Endothelial cell of umbilical vein (primary cell): Measurements from ENCODE around the gene UQCRC1. TPM values are rescaled to one million over a fixed set of nuclear protein-coding genes. Genes with fewer than 3 reads are reported as not detected.

Experiments used
- BruUV-seq: library from RNA; stranded (reverse); fragments of 400-500 nt; replicated peaks from 2 replicates; lab custom pipeline; 2021; lab: Mats Ljungman, UMichigan
- CTCF ChIA-PET: fragments of 300-600, 350-600 bp; sonication (Branson Sonifier 250); formaldehyde crosslinking; loops from one replicate; lab custom pipeline; 2021; ENCODE audit warnings: antibody characterized with exemption, inconsistent platforms; lab: Charles Lee
- POLR2A ChIA-PET: fragments of 300-600, 350-600 bp; sonication (Branson Sonifier 250); formaldehyde crosslinking; loops from one replicate; lab custom pipeline; 2021; ENCODE audit warnings: antibody characterized with exemption, inconsistent platforms; lab: Charles Lee
- DNase-seq: peaks from one replicate; pipeline ENCODE4 v3.0.0-alpha.2; 2011; ENCODE audit warnings: low read depth, low spot score
- FAIRE-seq: peaks from 2 replicates; lab custom pipeline; 2011; peaks lifted over from hg19 to GRCh38; lab: Jason Lieb, UNC
- H2AFZ ChIP-seq: 2 replicates; pipeline ENCODE4 v1.6.0; 2012; ENCODE audit warnings: low read depth, low read length, control low read depth, inconsistent platforms
- H3K27ac ChIP-seq: 2 replicates; pipeline ENCODE4 v1.5.1; 2011; ENCODE audit warnings: low read depth, mild to moderate bottlenecking, control low read depth, low read length, moderate library complexity; ENCODE audit not compliant: insufficient read depth
- H3K27me3 ChIP-seq, 2 experiments: 2 replicates each; pipeline versions ENCODE4 v1.6.0 to v1.6.1; 2011; ENCODE audit warnings: low read length in 2 of 2, mixed read lengths in 1 of 2; ENCODE audit not compliant: control insufficient read depth in 2 of 2, insufficient read depth in 2 of 2
- H3K36me3 ChIP-seq, 2 experiments: 2 replicates in 1 of 2; 3 replicates in 1 of 2; pipeline ENCODE4 v1.5.1; 2011; ENCODE audit warnings: low read length in 2 of 2, mild to moderate bottlenecking in 1 of 2, moderate library complexity in 1 of 2; ENCODE audit not compliant: control insufficient read depth in 2 of 2, insufficient read depth in 2 of 2; ENCODE audit errors: extremely low read depth in 1 of 2
- H3K4me1 ChIP-seq: 3 replicates; pipeline ENCODE4 v1.5.1; 2011; ENCODE audit warnings: mild to moderate bottlenecking, low read length; ENCODE audit not compliant: control insufficient read depth, insufficient read depth; ENCODE audit errors: extremely low read depth
- H3K4me2 ChIP-seq: 2 replicates; pipeline ENCODE4 v1.6.1; 2011; ENCODE audit warnings: low read length, control low read depth, mixed read lengths; ENCODE audit not compliant: insufficient read depth
- H3K4me3 ChIP-seq, 3 experiments: fragments of 200-600 bp in 1 of 3; sonication (generic), shearing (Covaris generic) in 1 of 3; replicated peaks in 1 of 3; 2 replicates each; pipeline ENCODE4 v1.5.1; 2011 to 2016; ENCODE audit warnings: control low read depth in 3 of 3, low read length in 3 of 3, mild to moderate bottlenecking in 2 of 3, inconsistent platforms in 1 of 3, low read depth in 1 of 3, moderate library complexity in 1 of 3; ENCODE audit not compliant: insufficient read depth in 1 of 3
- H3K79me2 ChIP-seq: 2 replicates; pipeline ENCODE4 v1.6.0; 2012; ENCODE audit warnings: low read length, inconsistent platforms; ENCODE audit not compliant: control insufficient read depth, insufficient read depth
- H3K9ac ChIP-seq: replicated peaks from 2 replicates; pipeline ENCODE3; 2011; ENCODE audit warnings: low read length, control low read depth; ENCODE audit not compliant: insufficient read depth; ENCODE audit errors: extremely low read depth
- H3K9me1 ChIP-seq: replicated peaks from 3 replicates; pipeline ENCODE4 v1.6.0; 2011; ENCODE audit warnings: mild to moderate bottlenecking, low read length; ENCODE audit not compliant: control insufficient read depth, insufficient read depth; ENCODE audit errors: extremely low read depth
- H3K9me3 ChIP-seq: replicated peaks from 2 replicates; pipeline ENCODE4 v1.5.1; 2012; ENCODE audit warnings: low read length, inconsistent platforms; ENCODE audit not compliant: control insufficient read depth, insufficient read depth
- H4K20me1 ChIP-seq: replicated peaks from 2 replicates; pipeline ENCODE3; 2011; ENCODE audit warnings: mild to moderate bottlenecking, low read length; ENCODE audit not compliant: control insufficient read depth, insufficient read depth; ENCODE audit errors: extremely low read depth
- EZH2 ChIP-seq: IDR thresholded peaks from 2 replicates; pipeline ENCODE4 v1.6.1; 2012; ENCODE audit warnings: borderline replicate concordance, low read depth, mild to moderate bottlenecking, moderate library complexity, low read length, inconsistent platforms; ENCODE audit not compliant: severe bottlenecking
- FOS ChIP-seq: IDR thresholded peaks from 2 replicates; pipeline ENCODE4 v1.6.1; 2011; ENCODE audit warnings: mild to moderate bottlenecking, low read length, moderate library complexity, borderline replicate concordance; ENCODE audit not compliant: insufficient read depth
- GATA2 ChIP-seq: IDR thresholded peaks from 2 replicates; pipeline ENCODE4 v1.7.0; 2011; ENCODE audit warnings: low read depth, mild to moderate bottlenecking, moderate library complexity, mixed read lengths, low read length; ENCODE audit not compliant: insufficient read length, insufficient read depth
- MYC ChIP-seq: IDR thresholded peaks from one replicate; pipeline ENCODE4 v1.6.1; 2011; ENCODE audit warnings: mild to moderate bottlenecking, low read depth, low read length
- POLR2AphosphoS5 ChIP-seq: IDR thresholded peaks from 2 replicates; pipeline ENCODE4 v1.6.1; 2012; ENCODE audit warnings: low read depth, mild to moderate bottlenecking, control low read depth, low read length, moderate library complexity; ENCODE audit not compliant: insufficient read depth
- dilution Hi-C: fragments of 300-500 bp; cut with MboI; formaldehyde crosslinking; loops from one replicate; pipeline ENCODE4 v1.15.0; 2019; ENCODE audit warnings: low sequenced_read_pairs; ENCODE audit not compliant: extremely low pct_ligation_motif_present
- intact Hi-C: fragments of 100-400 bp; cut with micrococcal nuclease; formaldehyde crosslinking; loops from one replicate; pipeline ENCODE4 v1.10.0; 2022
- polyA plus RNA-seq, 4 experiments: library from polyadenylated mRNA; depleted of rRNA in 3 of 4; stranded (reverse) in 3 of 4; unstranded in 1 of 4; fragments of >200 nt; gene quantifications; 2 replicates each; pipeline versions ENCODE4 v1.2.1 to v1.2.3, GENCODE V29; 2011 to 2012; ENCODE audit warnings: missing spikeins in 1 of 4
- total RNA-seq: library from RNA; stranded (reverse); gene quantifications from 2 replicates; pipeline ENCODE4 v1.2.3, GENCODE V29; 2021

Gene UQCRC1
- total and polyA plus RNA-seq, 2 donors (not counting 3 experiments of a cell fraction or from before 2014, with no cell fraction given), result 184 to 427 TPM

DNA sequence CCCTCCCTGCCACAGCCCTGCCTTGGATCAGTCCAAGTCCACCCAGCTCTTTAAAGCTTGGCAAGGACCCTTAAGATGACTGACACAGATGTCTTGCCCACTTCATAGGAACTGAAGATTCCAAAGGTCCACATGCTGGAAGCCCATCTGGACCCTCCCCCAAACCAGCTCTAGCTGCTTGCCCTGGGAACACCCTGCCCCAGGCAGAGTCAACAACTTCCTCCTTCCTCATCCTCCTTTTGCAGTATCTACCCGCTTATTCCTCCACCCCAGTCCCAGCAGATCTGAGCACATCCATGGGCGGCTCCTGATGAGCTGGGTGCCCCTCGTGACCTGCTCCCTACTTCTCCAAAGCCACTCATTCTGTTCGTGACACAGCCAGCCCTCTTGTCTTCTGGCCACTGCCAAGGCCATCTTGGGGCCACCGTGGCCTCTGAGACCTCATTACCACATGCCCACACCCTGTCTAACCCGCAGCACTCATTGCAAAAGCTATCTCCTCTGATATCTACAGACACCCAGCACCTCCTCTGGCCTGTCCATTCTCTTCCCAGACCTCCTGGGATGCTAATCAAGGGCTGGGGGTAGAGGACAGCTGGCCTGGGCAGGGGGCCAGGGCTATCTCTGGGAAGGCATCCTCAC, 50.8 kb downstream of the UQCRC1 start:
- dilution Hi-C loops, result no loop called here
- CTCF ChIA-PET, result interaction anchor here (0.9 to 6.8 kb wide), 19 partner anchors 8 to 364 kb away, joined by 3 to 38 read pairs (median 5); partner anchors contain the start of genes CCDC51, CELSR3, SLC26A6 and TMA7
- BruUV-seq, result no TSS peak
- Histone ChIP-seq H3K79me2 (no peaks in the 10 kb centered on the region), H3K27me3 (no peaks in the 10 kb centered on the region), H3K9me1 (no peaks in the 10 kb centered on the region), H3K9ac (no peak overlapping the region), H3K9me3 (no peaks in the 10 kb centered on the region), H3K4me3 (no peak overlapping the region), H3K36me3 (no peaks in the 10 kb centered on the region), H3K4me2 (no peak overlapping the region), H3K4me1 (peaks cover 15% of the 10 kb centered on the region), H2AFZ (no peak overlapping the region), H4K20me1 (no peaks in the 10 kb centered on the region), H3K27ac (no peak overlapping the region)
- no peak for FAIRE-seq
- TF ChIP-seq MYC, result no peak
- no peak for TF ChIP-seq FOS
- no peak for TF ChIP-seq GATA2
- TF ChIP-seq POLR2AphosphoS5, result no peak
- TF ChIP-seq EZH2, result no peak
- POLR2A ChIA-PET, result no interaction called here
- no peak for DNase-seq
- intact Hi-C loops, result loop anchor here (1.0 to 2.0 kb wide), 3 partner anchors 77 to 98 kb away; partner anchors contain the start of gene SLC26A6
